Measurements from ENCODE around the gene SMCP.

Gene SMCP

GRCh38 chr1:152886758-152887409 is 8.8 kb downstream of the SMCP start:
- no peak for DNase-seq

GRCh38 chr1:152888126-152888525 is 10.0 kb downstream of the SMCP start:
- DNase-seq = no peak

DNA sequence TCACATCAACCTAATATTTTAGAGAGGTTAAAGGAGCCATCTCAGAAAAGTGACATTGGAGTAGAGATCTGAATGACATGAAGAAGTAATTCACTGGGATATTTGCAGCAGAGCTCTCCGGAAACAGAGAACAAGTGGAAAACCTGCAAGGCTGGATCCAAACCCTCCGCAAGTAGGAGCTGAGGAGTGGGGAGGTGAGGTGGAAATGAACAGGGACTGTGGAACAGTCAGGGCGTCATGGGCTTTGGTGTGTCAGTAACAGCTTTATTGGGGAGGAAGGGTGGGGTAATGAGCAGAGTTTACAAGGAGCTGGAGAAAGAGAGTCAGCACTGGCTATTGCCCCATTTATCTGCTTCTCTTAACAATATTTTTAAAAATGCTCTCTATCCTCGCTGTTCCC is 20.9 kb downstream of the SMCP start:
- no peak for DNase-seq

GRCh38 chr1:152899883-152900282 is 21.8 kb downstream of the SMCP start:
- DNase-seq = no peak

GRCh38 chr1:152901631-152902030 is 23.5 kb downstream of the SMCP start:
- DNase-seq = no peak

GRCh38 chr1:152902636-152903035 is 24.5 kb downstream of the SMCP start:
- DNase-seq = no peak

GRCh38 chr1:152904688-152905440 is 26.7 kb downstream of the SMCP start:
- no peak for DNase-seq

GRCh38 chr1:152906023-152906565 is 28.0 kb downstream of the SMCP start:
- DNase-seq = no peak

DNA sequence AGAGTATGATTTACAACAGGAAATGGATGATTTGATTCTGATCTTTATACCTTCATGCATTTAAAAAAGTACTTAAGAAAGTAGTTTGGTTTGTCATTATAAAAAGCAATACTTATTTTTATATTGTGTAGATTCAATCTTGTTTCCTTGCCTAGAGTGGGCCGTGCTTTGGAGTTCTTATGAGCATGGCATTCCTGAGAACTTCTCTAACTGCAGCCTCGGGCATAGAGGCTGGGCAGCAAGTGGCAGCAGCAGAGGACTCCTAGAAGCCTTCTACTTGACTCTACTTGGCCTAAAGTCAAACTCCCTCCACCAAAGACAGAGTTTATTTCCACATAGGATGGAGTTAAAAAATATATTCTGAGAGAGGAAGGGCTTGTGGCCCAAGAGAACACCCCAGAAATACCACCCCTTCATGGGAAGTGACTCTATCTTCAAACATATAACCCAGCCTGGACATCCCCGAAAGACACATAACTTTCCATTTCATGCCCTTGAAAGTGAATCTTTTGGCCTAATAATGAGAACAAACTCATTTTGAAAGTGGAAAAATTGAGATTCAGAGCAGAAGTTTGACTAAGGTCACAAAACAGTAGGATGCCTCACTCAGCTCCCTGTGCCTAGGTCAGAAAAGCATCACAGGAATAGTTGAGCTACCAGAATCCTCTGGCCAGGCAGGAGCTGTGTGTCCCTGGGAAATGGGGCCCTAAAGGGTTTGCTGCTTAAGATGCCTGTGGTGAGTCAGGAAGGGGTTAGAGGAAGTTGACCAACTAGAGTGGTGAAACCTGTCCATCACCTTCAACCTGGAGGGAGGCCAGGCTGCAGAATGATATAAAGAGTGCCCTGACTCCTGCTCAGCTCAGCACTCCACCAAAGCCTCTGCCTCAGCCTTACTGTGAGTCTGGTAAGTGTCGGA is 29.8 kb downstream of the SMCP start, which contains the start of gene IVL:
Gene IVL (plus strand): TSS at position 861 of the 916 bp plus-strand sequence. CDS start 1,252 bp downstream, outside the sequence.
- peak; percentile 43 for DNase-seq

GRCh38 chr1:152909206-152909605 is 31.1 kb downstream of the SMCP start:
- no peak for DNase-seq

DNA sequence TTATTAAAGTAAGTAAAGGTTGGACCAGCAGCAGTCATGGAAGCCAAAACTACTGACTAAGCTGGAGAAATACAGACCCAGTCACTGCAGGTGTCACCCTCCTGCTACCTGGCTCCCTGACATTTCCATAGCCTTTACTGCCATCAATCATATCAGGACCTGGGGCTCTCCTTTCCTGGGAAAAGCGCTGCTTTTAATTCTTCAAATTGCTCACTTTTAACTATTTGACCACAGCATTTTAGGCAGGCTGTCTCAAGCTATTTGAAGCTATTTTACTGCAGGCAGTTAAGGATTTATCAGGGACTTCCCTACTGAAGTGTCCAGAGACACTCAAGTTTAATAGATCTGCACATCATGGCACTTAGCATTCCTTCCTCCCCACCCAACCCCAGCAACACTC is 34.3 kb downstream of the SMCP start:
- DNase-seq = no peak

GRCh38 chr1:152912900-152913299 is 34.8 kb downstream of the SMCP start:
- no peak for DNase-seq

GRCh38 chr1:152917794-152918193 is 39.7 kb downstream of the SMCP start:
- DNase-seq = no peak

- no peak for DNase-seq
Measured at GRCh38 chr1:152919071-152919470, 40.9 kb downstream of the SMCP start.

- DNase-seq = no peak
Measured at GRCh38 chr1:152924191-152924590, 46.1 kb downstream of the SMCP start.

DNA sequence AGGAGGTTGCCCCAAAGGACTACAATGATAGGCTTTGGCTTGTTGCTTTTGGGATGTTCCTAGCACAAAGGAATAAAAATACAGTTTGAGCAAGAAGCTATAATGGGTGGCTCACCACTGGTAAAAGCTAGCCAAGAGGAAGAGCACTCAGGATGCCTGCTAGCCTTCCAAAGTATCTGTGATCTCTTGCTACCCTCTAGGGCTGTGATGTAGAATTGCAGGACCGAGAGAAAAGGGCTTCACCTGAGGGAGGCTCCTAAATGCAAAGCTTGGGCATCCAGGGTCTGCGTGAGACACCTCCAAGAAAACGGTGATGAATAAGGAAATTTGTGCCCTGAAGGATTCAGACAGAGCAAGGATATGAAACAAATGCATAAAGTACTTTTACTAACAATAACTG is 48.0 kb downstream of the SMCP start:
- peak; percentile 27 for DNase-seq

DNA sequence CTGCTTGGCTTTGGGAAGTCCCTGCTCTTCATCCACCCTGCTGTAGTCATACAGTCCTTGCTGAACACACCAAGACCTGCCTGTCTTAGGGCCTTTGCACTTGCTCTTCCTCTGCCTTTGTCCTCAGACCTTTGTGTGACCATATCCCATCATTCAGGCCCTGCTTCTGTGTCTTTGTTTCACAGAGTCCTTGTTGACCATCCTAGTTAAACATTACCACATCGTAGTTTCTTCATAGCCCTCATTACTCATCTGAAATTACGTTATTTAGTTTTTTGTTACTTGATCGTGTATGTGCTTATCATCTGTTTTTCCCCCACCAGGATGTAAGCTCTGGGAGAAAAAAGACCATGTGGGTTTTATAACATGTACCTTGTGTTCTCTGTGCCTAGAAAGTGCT is 50.5 kb downstream of the SMCP start:
- DNase-seq = no peak

GRCh38 chr1:152932170-152932811 is 54.2 kb downstream of the SMCP start:
- no peak for DNase-seq

- no peak for DNase-seq
Measured at GRCh38 chr1:152933196-152933595, 55.1 kb downstream of the SMCP start.
